Measurements from ENCODE around the gene CCND1.

- TF ChIP-seq CTCF (conservative IDR thresholded peaks at IDR 0.05; ENCODE audit: low read length) (no peak), EZH2phosphoT487 (IDR thresholded peaks at IDR 0.05; ENCODE audit: borderline replicate concordance, low read depth, low read length) (no peak; the same call in 1 of the 2 replicates)
These were observed at the start of gene CCND1 for GRCh38 chr11:69640995-69641581.

Measured in OCI-LY7 (cell line).